Mucosa of descending colon (tissue), 3 donors: ENCODE data around the gene ADCY5. TPM values are rescaled to one million over a fixed set of nuclear protein-coding genes. Genes with fewer than 3 reads are reported as not detected.

Experiments used
- ATAC-seq: fragments of 200-7000 bp; cut with Tn5 transposase; one replicate; pipeline ENCODE4 v1.9.1; 2020; ENCODE audit warnings: mild to moderate bottlenecking, moderate library complexity
- DNase-seq, 3 donors: peaks; one replicate each; pipeline ENCODE4 v3.0.0-alpha.2; 2020
- H3K36me3 ChIP-seq: fragments of 200-600 bp; one replicate; pipeline ENCODE4 v1.8.0; 2021; ENCODE audit warnings: low read depth, mild to moderate bottlenecking
- H3K4me1 ChIP-seq: fragments of 200-600 bp; one replicate; pipeline ENCODE4 v1.8.0; 2021; ENCODE audit warnings: low read depth, mild to moderate bottlenecking
- H3K4me3 ChIP-seq: fragments of 200-600 bp; one replicate; pipeline ENCODE4 v1.8.0; 2021; ENCODE audit warnings: mild to moderate bottlenecking
- H3K9me3 ChIP-seq: fragments of 200-600 bp; one replicate; pipeline ENCODE4 v1.8.0; 2021; ENCODE audit warnings: mild to moderate bottlenecking
- intact Hi-C, 2 donors: fragments of 100-400 bp; cut with DNase I in 1 of 2; cut with micrococcal nuclease in 1 of 2; formaldehyde crosslinking; loops; one replicate each; pipeline versions ENCODE4 v1.11.0 to v1.11.1; 2022; cut with DNase I, micrococcal nuclease
- total RNA-seq, 3 donors: library from RNA; stranded (reverse); fragmentation: NEBNext Ultra II Directional in 2 of 3; extraction: Animal tissue kit (Norgen Biotek cat#: 25700) in 2 of 3; gene quantifications; one replicate each; pipeline versions ENCODE4 v1.2.1 to v1.2.4, GENCODE V29; 2021 to 2023
- TF ChIP-seq, protein P1 (sequence below): fragments of 200-600 bp; IDR thresholded peaks from one replicate; pipeline ENCODE4 v1.8.0; 2022; ENCODE audit warnings: antibody characterized with exemption, mild to moderate bottlenecking
- donor health status: DM: no; HTN: no; CAD: no; lungs with moderate emphysema.
- donor health status: DM: no; HTN: no; CAD: no.
- donor health status: DM: no; HTN: yes; CAD: no.

Gene ADCY5
- total RNA-seq, 3 donors from 2014 or later, result 7.8 to 72.6 (median 12.6) TPM

GRCh38 chr3:123277106-123277505, 171.8 kb downstream of the ADCY5 start:
- no peaks in the 10 kb centered on the region for H3K4me1 ChIP-seq
- TF ChIP-seq, protein P1, sequence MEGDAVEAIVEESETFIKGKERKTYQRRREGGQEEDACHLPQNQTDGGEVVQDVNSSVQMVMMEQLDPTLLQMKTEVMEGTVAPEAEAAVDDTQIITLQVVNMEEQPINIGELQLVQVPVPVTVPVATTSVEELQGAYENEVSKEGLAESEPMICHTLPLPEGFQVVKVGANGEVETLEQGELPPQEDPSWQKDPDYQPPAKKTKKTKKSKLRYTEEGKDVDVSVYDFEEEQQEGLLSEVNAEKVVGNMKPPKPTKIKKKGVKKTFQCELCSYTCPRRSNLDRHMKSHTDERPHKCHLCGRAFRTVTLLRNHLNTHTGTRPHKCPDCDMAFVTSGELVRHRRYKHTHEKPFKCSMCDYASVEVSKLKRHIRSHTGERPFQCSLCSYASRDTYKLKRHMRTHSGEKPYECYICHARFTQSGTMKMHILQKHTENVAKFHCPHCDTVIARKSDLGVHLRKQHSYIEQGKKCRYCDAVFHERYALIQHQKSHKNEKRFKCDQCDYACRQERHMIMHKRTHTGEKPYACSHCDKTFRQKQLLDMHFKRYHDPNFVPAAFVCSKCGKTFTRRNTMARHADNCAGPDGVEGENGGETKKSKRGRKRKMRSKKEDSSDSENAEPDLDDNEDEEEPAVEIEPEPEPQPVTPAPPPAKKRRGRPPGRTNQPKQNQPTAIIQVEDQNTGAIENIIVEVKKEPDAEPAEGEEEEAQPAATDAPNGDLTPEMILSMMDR, result no peak
- no peak overlapping the region for H3K4me3 ChIP-seq
- no peak for ATAC-seq
- no peaks in the 10 kb centered on the region for H3K9me3 ChIP-seq
- no peak for DNase-seq
- intact Hi-C loops, result no loop called here
- H3K36me3 ChIP-seq, result no peaks in the 10 kb centered on the region

DNA sequence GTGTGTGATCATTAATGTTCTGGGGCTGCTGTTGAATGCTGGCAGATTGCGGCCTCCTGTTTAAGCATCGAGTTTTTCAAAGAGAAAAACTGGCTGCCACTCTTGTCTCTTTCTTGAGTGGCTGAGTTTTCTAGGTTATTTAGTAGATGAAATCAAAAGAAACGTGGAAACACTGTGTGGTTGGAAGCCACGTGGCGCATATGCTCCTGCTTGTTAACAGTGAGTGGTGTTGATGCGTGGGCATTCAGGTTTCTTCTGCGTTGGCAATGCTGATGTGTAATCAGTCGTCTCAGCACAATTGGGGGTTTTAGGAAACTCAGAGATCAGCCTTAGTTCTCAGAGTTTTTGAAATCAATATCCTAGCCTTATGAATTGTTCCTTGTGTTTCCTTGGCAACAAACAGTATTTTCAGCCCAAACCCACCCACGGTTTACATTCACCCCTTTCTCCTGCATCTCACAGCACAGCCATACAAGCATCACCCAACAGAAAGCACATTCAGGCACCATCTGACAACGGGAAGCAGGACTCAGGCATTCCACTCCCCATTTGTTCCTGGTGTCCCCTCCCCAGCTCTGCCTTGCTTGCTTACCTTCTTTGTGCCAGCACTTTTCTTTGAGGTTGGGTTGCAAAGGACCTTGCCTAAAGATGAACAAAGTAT, 172.4 kb downstream of the ADCY5 start:
- Histone ChIP-seq H3K36me3 (no peaks in the 10 kb centered on the region), H3K9me3 (no peaks in the 10 kb centered on the region), H3K4me3 (no peak overlapping the region), H3K4me1 (no peaks in the 10 kb centered on the region)
- intact Hi-C loops, result no loop called here
- DNase-seq (no peak), ATAC-seq (no peak)
- TF ChIP-seq, protein P1, result no peak

DNA sequence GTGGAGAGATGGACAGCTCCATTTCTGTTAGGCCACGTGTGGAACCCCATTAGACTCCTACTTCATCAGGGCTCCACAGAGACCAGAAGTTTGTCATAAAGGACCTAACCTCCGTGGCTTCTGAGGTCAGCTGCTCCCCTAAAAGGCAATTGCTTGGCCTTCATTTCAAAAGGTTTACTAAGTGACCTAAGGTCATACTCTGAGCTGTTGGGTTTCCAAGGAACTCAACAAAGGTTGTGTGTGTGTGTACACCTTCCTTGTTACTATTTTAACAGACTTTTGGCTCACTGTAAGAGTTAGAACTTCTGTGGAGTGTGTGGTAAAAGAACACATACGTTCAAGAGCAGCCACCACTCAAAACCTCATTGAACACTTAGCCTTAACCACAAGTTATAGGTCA, 173.2 kb downstream of the ADCY5 start:
- Histone ChIP-seq H3K4me1 (no peaks in the 10 kb centered on the region), H3K36me3 (no peaks in the 10 kb centered on the region), H3K4me3 (no peak overlapping the region), H3K9me3 (no peaks in the 10 kb centered on the region)
- ATAC-seq, result no peak
- intact Hi-C loops, result no loop called here
- no peak for DNase-seq
- TF ChIP-seq, protein P1, result no peak

- no peak overlapping the region for H3K4me3 ChIP-seq
- DNase-seq (no peak), ATAC-seq (no peak)
- no peaks in the 10 kb centered on the region for H3K9me3 ChIP-seq
- H3K36me3 ChIP-seq, result no peaks in the 10 kb centered on the region
- no peaks in the 10 kb centered on the region for H3K4me1 ChIP-seq
- intact Hi-C loops, result no loop called here
- TF ChIP-seq, protein P1, result no peak
These were observed 176.3 kb downstream of the ADCY5 start for GRCh38 chr3:123272547-123272946.

DNA sequence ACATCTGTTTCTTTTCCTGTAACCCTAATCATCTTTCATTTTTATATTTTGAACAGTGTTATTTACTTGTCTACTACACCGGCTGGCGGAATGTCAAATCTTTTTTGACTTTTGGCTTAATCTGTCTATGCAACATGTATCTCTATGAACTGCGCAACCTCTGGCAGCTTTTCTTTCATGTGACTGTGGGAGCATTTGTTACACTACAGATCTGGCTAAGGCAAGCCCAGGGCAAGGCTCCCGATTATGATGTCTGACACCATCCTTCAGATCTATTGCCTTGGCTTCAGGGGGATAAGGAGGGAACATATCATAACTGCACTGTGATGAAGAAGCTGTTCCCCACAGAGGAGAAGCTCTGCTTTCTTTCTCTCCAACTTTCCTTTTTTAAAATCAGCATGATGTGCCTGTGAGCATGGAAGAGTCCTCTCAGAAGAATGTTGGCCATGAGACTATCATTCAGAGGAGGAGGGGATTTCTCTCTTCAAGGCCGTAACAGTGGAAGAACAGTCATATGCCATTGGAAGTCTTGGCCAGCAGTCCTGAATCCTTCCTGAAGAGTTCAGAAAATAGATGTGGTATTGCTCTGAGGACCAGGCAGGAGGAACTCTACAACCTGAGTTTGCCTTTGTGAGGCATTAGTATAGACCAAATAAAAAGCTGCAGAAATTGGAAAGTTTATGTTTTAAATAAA, 177.3 kb downstream of the ADCY5 start:
- DNase-seq, result peak in 1 of 3 donors; percentile 16

More for the DNA sequence above, 177.3 kb downstream of the ADCY5 start:
- H3K4me3 ChIP-seq, result no peak overlapping the region
- H3K4me1 ChIP-seq, result no peaks in the 10 kb centered on the region
- H3K36me3 ChIP-seq, result no peaks in the 10 kb centered on the region
- intact Hi-C loops, result no loop called here
- TF ChIP-seq, protein P1, result no peak
- no peaks in the 10 kb centered on the region for H3K9me3 ChIP-seq
- ATAC-seq, result no peak
